Cardiac fibroblast (primary cell): Measurements from ENCODE around the gene UBE2Q1.

Source experiments
- DNase-seq, 2 donors: peaks; one replicate each; pipeline versions ENCODE4 v3.0.0 to v3.0.0-alpha.2; 2010; ENCODE audit warnings: low read depth in 2 of 2
- H3K4me3 ChIP-seq, 2 donors: replicated peaks in 1 of 2; 1 replicate in 1 of 2; 2 replicates in 1 of 2; pipeline ENCODE4 v1.5.1; 2011; ENCODE audit warnings: low read depth in 2 of 2, low read length in 2 of 2, mild to moderate bottlenecking in 2 of 2, moderate library complexity in 1 of 2
- CTCF ChIP-seq: IDR thresholded peaks from one replicate; pipeline ENCODE4 v1.5.1; 2011; ENCODE audit warnings: low read depth, mild to moderate bottlenecking, low read length, inconsistent platforms

The UBE2Q1 gene

GRCh38 chr1:154557939-154558719 lies at the start of gene UBE2Q1:
Gene UBE2Q1 (minus strand): TSS chr1:154558662. CDS start chr1:154558553, 109 bp downstream.
- no peak for TF ChIP-seq CTCF
- DNase-seq: peak; percentile 24 to 29
- H3K4me3 ChIP-seq: peak within 1 kb of the TSS; percentile 79 to 83

DNA sequence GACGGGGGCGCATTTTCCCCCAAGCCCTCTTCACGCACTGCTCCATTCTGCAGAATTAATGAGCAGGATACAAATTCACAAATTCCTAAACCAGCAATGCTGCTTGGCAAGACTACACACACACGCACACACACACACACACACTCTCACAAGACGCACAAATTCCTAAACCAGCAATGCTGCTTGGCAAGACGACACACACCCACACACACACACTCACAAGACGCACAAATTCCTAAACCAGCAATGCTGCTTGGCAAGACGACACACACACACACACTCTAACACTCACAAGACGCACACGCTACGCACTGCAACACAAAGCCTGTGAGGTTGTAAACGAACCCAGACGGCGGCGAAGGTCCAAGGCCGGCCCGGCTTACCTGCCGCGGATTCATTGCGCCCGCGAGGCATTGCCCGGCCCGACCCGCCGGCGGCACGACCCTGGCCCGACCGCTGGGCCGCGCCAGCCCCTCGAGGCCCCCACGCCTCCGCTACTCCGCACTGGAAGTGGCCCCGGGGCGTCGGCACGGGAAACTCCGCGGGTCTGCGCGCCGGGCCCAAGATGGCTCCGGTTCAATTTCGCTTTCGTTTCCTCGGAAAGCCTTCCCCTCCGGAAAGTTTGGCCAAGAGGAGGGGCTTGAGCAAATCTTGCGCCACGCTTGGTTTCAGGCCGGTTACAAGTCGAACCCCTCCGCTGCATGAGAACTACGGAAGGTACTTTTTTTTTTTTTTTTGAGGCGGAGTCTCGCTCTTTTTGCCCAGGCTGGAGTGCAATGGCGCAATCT lies 49.3 kb upstream of the UBE2Q1 start, which contains the start of gene ADAR:
ADAR (minus strand) TSS at position 578 of the 788 bp plus-strand sequence; CDS start at position 398, 180 bp downstream.
- DNase-seq: peak; percentile 99
- no peak for TF ChIP-seq CTCF
- H3K4me3 ChIP-seq: peak within 1 kb of the TSS; percentile 53 to 58

DNA sequence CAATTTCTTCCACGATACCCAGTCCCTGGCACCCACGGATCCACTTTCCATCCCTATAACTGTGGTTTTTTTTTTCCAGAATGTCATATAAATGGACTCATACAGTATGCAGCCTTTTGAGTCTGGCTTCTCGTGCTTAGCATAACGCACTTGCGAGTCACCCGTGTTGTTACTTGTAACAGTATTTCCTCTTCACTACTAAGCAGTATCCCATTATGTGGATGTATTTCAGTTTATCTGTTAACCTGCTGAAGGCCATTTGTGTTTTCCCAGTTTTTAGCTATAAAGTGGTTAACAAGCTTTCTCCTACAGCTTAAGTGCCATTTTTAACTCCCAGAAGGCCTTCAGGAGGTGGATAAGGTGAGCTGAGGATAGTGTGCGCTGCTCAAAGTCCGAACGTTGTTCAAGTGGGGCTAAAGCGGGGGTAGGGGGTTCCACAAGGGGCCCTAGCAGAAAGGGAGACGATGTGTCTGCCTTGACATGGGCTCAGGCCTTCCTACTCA lies 48.7 kb upstream of the UBE2Q1 start:
- peak overlapping the region; percentile 53 to 58 for H3K4me3 ChIP-seq
- peak; percentile 49 to 71 for DNase-seq
- no peak for TF ChIP-seq CTCF

DNA sequence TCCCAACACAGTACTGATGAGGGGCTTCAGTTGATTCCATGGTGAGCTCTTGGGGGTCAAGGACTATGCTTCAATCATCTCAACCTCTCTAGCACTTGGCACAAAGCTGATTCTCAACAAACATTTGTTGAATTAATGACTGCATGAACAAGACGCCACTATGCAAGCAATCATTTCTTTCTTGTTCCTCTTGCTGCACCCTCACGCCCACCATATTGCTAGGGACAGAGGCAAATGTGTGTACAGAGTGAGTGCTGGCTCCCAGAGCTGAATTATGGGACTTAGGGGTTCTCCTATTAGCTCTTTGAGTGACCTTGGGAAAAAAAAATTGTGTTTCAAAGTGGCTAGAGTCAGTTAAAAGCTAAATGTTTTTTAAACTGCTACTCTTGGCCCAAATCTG lies 47.1 kb upstream of the UBE2Q1 start:
- no peak overlapping the region for H3K4me3 ChIP-seq
- no peak for DNase-seq
- no peak for TF ChIP-seq CTCF

GRCh38 chr1:154603317-154603716 lies 44.9 kb upstream of the UBE2Q1 start:
- no peak overlapping the region for H3K4me3 ChIP-seq
- no peak for TF ChIP-seq CTCF
- no peak for DNase-seq

DNA sequence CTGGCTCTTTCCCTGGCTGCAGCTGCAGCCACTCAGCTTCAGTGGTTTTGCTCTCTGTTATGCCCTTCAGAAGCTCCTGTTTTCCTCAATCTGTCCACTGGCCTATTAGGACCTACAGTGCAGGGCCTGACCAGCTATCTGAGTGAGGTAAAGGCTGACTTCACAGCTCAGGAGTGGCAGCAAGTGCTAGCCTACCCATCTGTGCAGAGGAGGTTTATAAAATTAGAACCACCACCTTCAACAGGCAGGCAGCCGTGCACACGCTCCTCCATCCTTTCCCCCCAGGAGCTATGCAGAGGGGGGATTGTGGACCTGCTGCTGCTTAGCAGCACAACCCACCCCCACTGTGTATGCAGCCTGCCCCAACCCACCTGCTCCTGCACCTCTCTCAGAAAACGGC lies 41.2 kb upstream of the UBE2Q1 start:
- DNase-seq: no peak
- H3K4me3 ChIP-seq: no peak overlapping the region
- no peak for TF ChIP-seq CTCF
